NB4 (cell line): ENCODE data around the gene TBC1D17.

Source experiments
- DNase-seq: peaks from one replicate; pipeline ENCODE4 v3.0.0; 2010; ENCODE audit warnings: low read depth
- H3K4me3 ChIP-seq: one replicate; pipeline ENCODE4 v1.5.1; 2011; ENCODE audit warnings: mild to moderate bottlenecking, low read depth, low read length, moderate library complexity
- MYC ChIP-seq: IDR thresholded peaks from 2 replicates; pipeline ENCODE4 v1.6.1; 2011; ENCODE audit warnings: low read depth, low read length
- POLR2A ChIP-seq: IDR thresholded peaks from 2 replicates; pipeline ENCODE4 v1.6.1; 2011; ENCODE audit warnings: mild to moderate bottlenecking; ENCODE audit not compliant: insufficient read length; ENCODE audit errors: extremely low read depth
- TF ChIP-seq, protein P1 (sequence below): IDR thresholded peaks from 2 replicates; pipeline ENCODE4 v1.6.1; 2011; ENCODE audit warnings: low read depth, low read length
- TF ChIP-seq, protein P2 (sequence below): IDR thresholded peaks from one replicate; pipeline ENCODE4 v1.5.1; 2012; ENCODE audit warnings: low read depth, low read length

Gene TBC1D17

DNA sequence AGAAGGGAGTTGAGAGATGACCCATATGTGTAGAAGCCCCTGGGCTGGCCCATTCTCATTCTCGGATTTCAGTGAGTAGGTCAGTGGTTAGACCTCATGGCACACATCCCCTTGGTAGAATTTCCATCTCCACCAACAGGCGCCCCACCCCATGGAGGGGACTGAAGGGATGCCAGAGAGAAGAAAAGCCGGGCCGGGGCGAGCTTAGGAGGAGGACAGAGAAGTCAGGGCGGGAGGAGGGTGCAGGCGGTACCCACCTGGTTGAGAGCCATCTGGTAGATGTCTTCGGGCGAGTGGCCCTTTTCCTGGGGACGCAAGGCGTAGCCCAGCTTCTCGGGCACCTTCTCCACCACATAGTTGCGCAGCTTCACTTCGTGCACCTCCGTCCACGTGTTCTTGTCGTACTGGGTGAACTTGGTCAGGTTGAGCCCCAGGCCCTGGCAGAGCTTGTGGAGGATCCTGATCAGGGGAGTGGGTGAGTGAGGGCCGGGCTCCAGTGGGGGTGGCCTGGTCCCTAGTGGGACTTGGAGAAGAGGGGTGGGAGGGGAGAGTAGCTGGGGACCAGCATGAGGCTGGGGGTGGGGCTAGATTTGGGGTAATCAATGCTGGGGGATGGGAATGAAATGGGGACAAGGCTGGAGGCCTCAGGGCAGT, 16.6 kb downstream of the TBC1D17 start:
- no peak overlapping the region for H3K4me3 ChIP-seq
- no peak for DNase-seq
- TF ChIP-seq, protein P1, sequence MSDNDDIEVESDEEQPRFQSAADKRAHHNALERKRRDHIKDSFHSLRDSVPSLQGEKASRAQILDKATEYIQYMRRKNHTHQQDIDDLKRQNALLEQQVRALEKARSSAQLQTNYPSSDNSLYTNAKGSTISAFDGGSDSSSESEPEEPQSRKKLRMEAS, result no peak
- no peak for TF ChIP-seq POLR2A
- no peak for TF ChIP-seq MYC
- TF ChIP-seq, protein P2, sequence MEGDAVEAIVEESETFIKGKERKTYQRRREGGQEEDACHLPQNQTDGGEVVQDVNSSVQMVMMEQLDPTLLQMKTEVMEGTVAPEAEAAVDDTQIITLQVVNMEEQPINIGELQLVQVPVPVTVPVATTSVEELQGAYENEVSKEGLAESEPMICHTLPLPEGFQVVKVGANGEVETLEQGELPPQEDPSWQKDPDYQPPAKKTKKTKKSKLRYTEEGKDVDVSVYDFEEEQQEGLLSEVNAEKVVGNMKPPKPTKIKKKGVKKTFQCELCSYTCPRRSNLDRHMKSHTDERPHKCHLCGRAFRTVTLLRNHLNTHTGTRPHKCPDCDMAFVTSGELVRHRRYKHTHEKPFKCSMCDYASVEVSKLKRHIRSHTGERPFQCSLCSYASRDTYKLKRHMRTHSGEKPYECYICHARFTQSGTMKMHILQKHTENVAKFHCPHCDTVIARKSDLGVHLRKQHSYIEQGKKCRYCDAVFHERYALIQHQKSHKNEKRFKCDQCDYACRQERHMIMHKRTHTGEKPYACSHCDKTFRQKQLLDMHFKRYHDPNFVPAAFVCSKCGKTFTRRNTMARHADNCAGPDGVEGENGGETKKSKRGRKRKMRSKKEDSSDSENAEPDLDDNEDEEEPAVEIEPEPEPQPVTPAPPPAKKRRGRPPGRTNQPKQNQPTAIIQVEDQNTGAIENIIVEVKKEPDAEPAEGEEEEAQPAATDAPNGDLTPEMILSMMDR, result no peak

DNA sequence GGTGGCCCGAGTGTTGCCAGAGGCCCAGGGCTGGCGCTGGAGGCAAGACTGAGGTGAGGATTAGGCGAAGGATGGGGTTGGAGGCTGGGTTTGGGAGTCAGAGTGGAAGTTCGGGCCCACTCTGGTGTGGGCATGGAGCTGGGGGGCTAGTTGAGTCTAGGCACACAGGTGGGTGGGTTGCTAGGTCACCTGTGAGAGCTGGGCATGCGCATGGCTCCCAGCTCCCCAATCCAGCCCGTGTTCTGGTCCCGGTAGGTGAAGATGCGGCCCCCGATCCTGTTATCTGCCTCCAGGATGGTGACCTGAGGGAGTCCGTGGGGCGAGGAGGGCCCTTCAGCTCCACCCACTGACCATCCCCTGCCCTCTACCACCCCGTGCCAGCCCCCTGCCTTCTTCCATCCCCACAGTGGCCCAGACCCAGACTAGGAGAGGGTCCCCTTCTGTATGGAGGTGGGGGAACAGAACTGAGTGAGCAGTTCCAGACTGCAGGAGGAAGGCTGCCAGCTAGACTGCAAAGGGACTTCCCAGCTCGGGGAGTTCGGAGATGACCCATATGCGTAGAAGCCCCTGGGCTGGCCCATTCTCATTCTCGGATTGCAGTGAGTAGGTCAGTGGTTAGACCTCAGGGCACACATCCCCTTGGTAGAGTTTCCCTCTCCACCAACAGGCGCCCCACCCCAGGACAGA, 17.5 kb downstream of the TBC1D17 start:
- no peak for DNase-seq
- no peak for TF ChIP-seq MYC
- no peak for TF ChIP-seq POLR2A
- TF ChIP-seq, protein P2, result no peak
- TF ChIP-seq, protein P1, result no peak
- H3K4me3 ChIP-seq, result no peak overlapping the region

DNA sequence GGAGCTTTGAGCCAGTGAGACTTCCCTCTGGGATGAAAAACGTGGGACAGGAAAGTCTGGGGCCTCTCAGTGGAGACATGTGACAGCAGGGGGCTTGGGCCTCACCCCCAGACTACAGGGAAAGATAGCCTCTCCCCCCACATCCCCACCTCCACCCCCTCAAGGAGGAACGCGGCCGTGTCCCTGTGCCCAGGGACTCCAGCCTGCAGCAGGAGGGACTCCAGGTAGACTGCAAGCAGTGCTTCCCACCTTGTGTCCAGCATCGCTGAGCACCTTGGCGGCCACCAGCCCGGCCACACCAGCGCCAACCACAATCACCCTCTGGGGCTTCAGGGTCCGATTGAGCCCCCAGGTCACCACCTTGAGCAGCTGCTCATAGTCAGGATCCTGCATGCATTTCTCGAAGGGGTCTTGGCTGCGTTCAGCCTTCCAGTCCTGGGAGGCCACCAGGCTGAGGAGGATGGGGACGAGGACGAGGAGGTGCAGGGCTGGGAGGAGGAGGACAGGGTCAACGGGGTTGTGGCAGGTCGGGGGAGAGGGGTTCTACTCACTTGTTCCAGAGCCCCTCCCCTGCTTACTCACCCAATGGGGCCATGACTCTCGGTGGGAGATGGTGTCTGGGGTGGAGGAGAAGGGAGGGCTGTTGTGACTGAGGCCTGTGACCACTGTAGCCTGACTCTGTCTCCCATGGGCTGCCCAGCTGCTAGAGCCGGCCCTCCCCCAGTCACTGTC, 18.2 kb downstream of the TBC1D17 start:
- H3K4me3 ChIP-seq, result no peak overlapping the region
- DNase-seq, result no peak
- TF ChIP-seq, protein P2, result no peak
- TF ChIP-seq MYC (no peak), POLR2A (no peak)
- TF ChIP-seq, protein P1, result no peak

DNA sequence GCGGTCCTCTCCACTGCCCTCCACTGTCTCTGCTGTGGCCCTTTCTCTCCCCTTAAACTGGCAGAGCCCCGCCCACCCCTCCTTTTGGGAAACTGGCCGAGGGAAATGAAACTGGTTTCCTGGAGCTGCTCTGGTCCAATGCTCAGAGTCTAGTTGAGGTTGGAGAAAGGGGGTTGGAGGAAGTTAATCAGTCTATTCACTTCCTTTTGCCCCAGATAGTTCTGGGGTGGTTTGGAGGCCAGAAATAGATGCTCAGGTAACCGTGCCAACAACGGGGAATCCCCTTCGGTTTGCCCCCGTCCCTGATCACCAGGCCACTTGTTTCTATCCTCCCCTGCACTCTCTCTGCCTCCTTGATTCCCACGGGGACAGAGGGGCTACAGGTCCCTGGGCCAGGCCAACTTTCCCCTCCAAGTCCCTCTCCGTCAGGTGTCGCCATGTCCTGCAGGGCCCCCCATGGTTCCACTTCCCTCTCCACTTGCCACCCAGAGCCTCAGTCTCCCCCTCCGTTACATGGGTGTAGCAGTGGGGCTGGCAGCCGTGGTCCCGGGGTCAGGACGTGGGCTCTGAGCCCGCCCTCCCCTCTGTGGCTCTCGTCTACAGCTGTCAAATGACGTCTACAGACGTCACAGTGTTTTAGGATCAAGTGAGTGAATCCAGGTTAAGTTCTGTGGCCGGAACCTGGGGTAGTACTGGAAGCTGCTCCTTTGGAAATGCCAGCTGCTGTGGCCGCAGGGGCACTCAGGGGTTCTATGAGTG, 19.5 kb downstream of the TBC1D17 start, which contains the start of gene IL4I1:
Gene IL4I1, minus strand, starts transcription at position 25 of the 759 bp plus-strand sequence. CDS start 727 bp downstream, outside the sequence.
- DNase-seq, result peak; percentile 51
- no peak for TF ChIP-seq POLR2A
- TF ChIP-seq, protein P2, result no peak
- TF ChIP-seq, protein P1, result no peak
- TF ChIP-seq MYC, result no peak

DNA sequence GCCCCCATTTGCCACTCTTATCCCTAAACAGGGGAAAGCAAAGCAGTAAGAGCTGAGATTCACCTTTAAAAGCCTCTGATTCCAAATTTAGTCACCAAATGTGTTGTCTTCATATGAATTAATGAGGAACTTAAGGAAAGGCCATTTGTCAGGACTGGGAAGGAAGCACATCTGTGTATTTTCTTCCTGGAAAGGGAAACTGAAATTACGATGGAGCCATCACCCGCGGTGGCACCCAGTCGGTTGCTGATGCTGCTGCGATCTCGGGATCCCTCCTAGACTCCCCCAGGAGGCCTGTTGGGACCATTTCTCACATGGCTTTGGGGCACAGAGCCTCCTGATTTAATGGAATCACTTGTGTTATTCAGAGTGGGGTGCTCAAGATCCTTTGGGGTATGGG, 26.6 kb downstream of the TBC1D17 start:
- no peak for TF ChIP-seq POLR2A
- TF ChIP-seq, protein P1, result no peak
- TF ChIP-seq, protein P2, result no peak
- no peak for TF ChIP-seq MYC
- no peak overlapping the region for H3K4me3 ChIP-seq
- DNase-seq, result no peak

More for the DNA sequence above, 19.5 kb downstream of the TBC1D17 start, which contains the start of gene IL4I1:
- no peak within 1 kb of the TSS for H3K4me3 ChIP-seq
